A549 treated with Hydrocortisone at 1 μM for 4 hours (cell line): ENCODE measurements around the gene ALX3. TPM values are rescaled to one million over a fixed set of nuclear protein-coding genes. Genes with fewer than 3 reads are reported as not detected.

Source experiments
- total RNA-seq: library from RNA; stranded (reverse); fragments of 200-300 nt; extraction: Qiagen RNA extraction; gene quantifications from 5 replicates; pipeline ENCODE4 v1.2.3, GENCODE V29; 2022

ALX3 gene
- not detected in 5 replicates for total RNA-seq

DNA sequence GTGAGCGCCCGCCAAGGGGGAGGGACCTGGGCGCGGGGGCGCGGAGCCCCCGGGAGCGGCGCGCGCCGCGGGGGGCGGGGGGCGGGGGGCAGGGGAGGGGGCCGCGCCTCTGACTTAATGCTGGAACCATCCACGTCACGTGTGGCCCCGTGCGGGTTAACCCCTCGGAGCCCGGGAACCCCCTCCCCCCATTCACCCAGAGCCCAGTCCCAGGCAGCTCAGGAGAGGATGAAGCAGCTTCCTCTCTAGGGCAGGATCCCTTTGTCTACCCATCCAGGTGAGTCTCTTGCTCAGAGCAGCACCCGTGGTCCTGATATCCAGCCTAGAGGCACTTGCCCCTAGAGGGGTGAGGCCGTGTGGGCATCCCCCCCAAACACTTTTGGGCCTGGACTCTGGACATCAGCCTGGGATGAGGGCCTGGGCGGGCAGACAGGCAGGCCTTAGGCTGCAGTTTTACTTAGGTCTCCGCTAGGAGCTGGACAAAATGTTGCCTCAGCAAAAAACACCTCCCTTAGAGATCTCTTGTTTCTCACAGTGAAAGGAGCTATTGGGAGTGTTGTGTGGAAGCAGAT is at the start of gene ALX3:
ALX3 (minus strand) TSS at position 2 of the 572 bp plus-strand sequence. CDS start 60 bp downstream, outside the sequence.

GRCh38 chr1:110112143-110112542 is 41.7 kb upstream of the ALX3 start, which contains the start of gene UBL4B:
TSS of gene UBL4B (plus strand) at chr1:110112443. CDS start at chr1:110112535, 92 bp downstream.

GRCh38 chr1:110034451-110035235 is 35.8 kb downstream of the ALX3 start, which contains the start of gene STRIP1:
TSS of gene STRIP1 (plus strand) at chr1:110034624. CDS start at chr1:110034638, 14 bp downstream.

Other genes with a start within 250 kb of the ALX3 start
- 16.7 to 17.9 TPM (median 17.0 TPM) in 5 replicates for gene CSF1, start 159.8 kb downstream of the ALX3 start, total RNA-seq
- 43.6 to 52.5 TPM (median 51.6 TPM) in 5 replicates for gene AHCYL1, start 85.9 kb downstream of the ALX3 start, total RNA-seq
- 11.4 to 13.0 TPM (median 12.5 TPM) in 5 replicates for gene STRIP1, start 36.0 kb downstream of the ALX3 start, total RNA-seq
- not detected in 5 replicates for gene UBL4B, start 41.8 kb upstream of the ALX3 start, total RNA-seq
- 4.7 to 6.0 TPM (median 5.2 TPM) in 5 replicates for gene SLC6A17, start 79.8 kb upstream of the ALX3 start, total RNA-seq
- 3.0 to 3.9 TPM (median 3.8 TPM) in 5 replicates for gene KCNC4, start 139.6 kb upstream of the ALX3 start, total RNA-seq